HG03469 (cell line): ENCODE data around the gene BCAR1.
"Not testable (repeated sequence)": the region's sequence is repeated elsewhere in the genome, so short reads cannot be mapped to it uniquely, and the experiment has no call there.

Experiments used
- ATAC-seq: cut with Tn5 transposase; IDR thresholded peaks from one replicate; pipeline ENCODE4 v1.9.1; 2021; ENCODE audit warnings: mild to moderate bottlenecking, moderate library complexity, moderate number of reproducible peaks; ENCODE audit not compliant: unreplicated experiment

The BCAR1 gene

GRCh38 chr16:75226550-75227360, 24.7 kb downstream of the BCAR1 start:
- ATAC-seq = no peak

GRCh38 chr16:75225678-75226515, 25.5 kb downstream of the BCAR1 start:
- no peak for ATAC-seq

GRCh38 chr16:75225092-75225491, 26.3 kb downstream of the BCAR1 start:
- ATAC-seq = no peak

- no peak for ATAC-seq
Measured at GRCh38 chr16:75224306-75225082, 26.9 kb downstream of the BCAR1 start.

GRCh38 chr16:75223129-75223528, 28.3 kb downstream of the BCAR1 start:
- ATAC-seq = not testable (repeated sequence)

- ATAC-seq = no peak
Measured at GRCh38 chr16:75222271-75222783, 29.1 kb downstream of the BCAR1 start.

GRCh38 chr16:75219838-75220237, 31.6 kb downstream of the BCAR1 start:
- no peak for ATAC-seq

GRCh38 chr16:75219088-75219487, 32.3 kb downstream of the BCAR1 start:
- ATAC-seq = no peak

GRCh38 chr16:75218256-75219076, 33.0 kb downstream of the BCAR1 start, which contains the start of gene CTRB1:
Gene CTRB1 (plus strand): TSS chr16:75218988. CDS start chr16:75219008, 20 bp downstream.
- ATAC-seq = no peak

- no peak for ATAC-seq
Measured at GRCh38 chr16:75217389-75217851, 34.0 kb downstream of the BCAR1 start.

GRCh38 chr16:75216576-75216975, 34.8 kb downstream of the BCAR1 start:
- no peak for ATAC-seq

- ATAC-seq = no peak
Measured at GRCh38 chr16:75216127-75216526, 35.3 kb downstream of the BCAR1 start.

- ATAC-seq = not testable (repeated sequence)
Measured at GRCh38 chr16:75211286-75211685, 40.1 kb downstream of the BCAR1 start.

- ATAC-seq = no peak
Measured at GRCh38 chr16:75209944-75210343, 41.5 kb downstream of the BCAR1 start.

GRCh38 chr16:75209514-75209913, 41.9 kb downstream of the BCAR1 start:
- ATAC-seq = not testable (repeated sequence)

- no peak for ATAC-seq
Measured at GRCh38 chr16:75208861-75209505, 42.4 kb downstream of the BCAR1 start.

GRCh38 chr16:75208242-75208825, 43.1 kb downstream of the BCAR1 start:
- ATAC-seq = no peak

- no peak for ATAC-seq
Measured at GRCh38 chr16:75207831-75208230, 43.6 kb downstream of the BCAR1 start.
